Gastroesophageal sphincter (tissue), 3 donors: ENCODE data around the gene DOCK6.

ENCODE experiments used
- CTCF ChIP-seq, 4 experiments: fragments of 200-600 bp in 2 of 4; fragments of 450-650 bp in 2 of 4; sonication (generic) in 1 of 4; IDR thresholded peaks; one replicate each; pipeline ENCODE4 v1.5.1; 2017 to 2019; ENCODE audit warnings: antibody characterized with exemption in 4 of 4, mild to moderate bottlenecking in 2 of 4, moderate library complexity in 2 of 4
- POLR2AphosphoS5 ChIP-seq: sonication (generic); formaldehyde crosslinking; IDR thresholded peaks from one replicate; pipeline ENCODE4 v1.6.1; 2017; ENCODE audit warnings: antibody characterized with exemption

GRCh38 chr19:11194173-11194572, 68.2 kb downstream of the DOCK6 start:
- TF ChIP-seq CTCF (IDR thresholded peaks at IDR 0.05) (no peak), POLR2AphosphoS5 (no peak)
